Adrenal gland (tissue), 5 donors: ENCODE results near the gene CEP152.

Experiments
- CTCF ChIP-seq, 6 experiments: fragments of 450-650 bp in 4 of 6; fragments of 200-600 bp in 2 of 6; sonication (generic) in 1 of 6; IDR thresholded peaks; 1 replicate in 5 of 6; 2 replicates in 1 of 6; pipeline versions ENCODE4 v1.5.1 to v1.8.0; 2016 to 2021; ENCODE audit warnings: antibody characterized with exemption in 6 of 6, mild to moderate bottlenecking in 2 of 6, moderate library complexity in 1 of 6
- POLR2A ChIP-seq, 2 donors: fragments of 450-650 bp; IDR thresholded peaks; one replicate each; pipeline ENCODE4 v1.6.1; 2017; ENCODE audit warnings: antibody characterized with exemption in 2 of 2, mild to moderate bottlenecking in 2 of 2, moderate library complexity in 1 of 2
- donor health status: DM: no; HTN: no; CAD: no.

- TF ChIP-seq CTCF (IDR thresholded peaks at IDR 0.05) (no peak), POLR2A (IDR thresholded peaks at IDR 0.05) (no peak)
Measured at GRCh38 chr15:48708641-48709040, 102.2 kb downstream of the CEP152 start.
